Neural cell (in vitro differentiated cells): ENCODE data around the gene CNN1.

ENCODE experiments used
- POLR2AphosphoS5 ChIP-seq: IDR thresholded peaks from 2 replicates; pipeline ENCODE4 v1.6.1; 2012
- TAF1 ChIP-seq: IDR thresholded peaks from 2 replicates; pipeline ENCODE4 v1.6.1; 2012; ENCODE audit warnings: low read depth
- TF ChIP-seq, protein P1 (sequence below): fragments of 450-650 bp; IDR thresholded peaks from 2 replicates; pipeline ENCODE4 v1.5.1; 2014; ENCODE audit warnings: antibody characterized with exemption, mild to moderate bottlenecking, moderate library complexity; ENCODE audit not compliant: poor library complexity, severe bottlenecking
- TF ChIP-seq, protein P2 (sequence below): IDR thresholded peaks from 2 replicates; pipeline ENCODE4 v1.6.1; 2012; ENCODE audit warnings: borderline replicate concordance

DNA sequence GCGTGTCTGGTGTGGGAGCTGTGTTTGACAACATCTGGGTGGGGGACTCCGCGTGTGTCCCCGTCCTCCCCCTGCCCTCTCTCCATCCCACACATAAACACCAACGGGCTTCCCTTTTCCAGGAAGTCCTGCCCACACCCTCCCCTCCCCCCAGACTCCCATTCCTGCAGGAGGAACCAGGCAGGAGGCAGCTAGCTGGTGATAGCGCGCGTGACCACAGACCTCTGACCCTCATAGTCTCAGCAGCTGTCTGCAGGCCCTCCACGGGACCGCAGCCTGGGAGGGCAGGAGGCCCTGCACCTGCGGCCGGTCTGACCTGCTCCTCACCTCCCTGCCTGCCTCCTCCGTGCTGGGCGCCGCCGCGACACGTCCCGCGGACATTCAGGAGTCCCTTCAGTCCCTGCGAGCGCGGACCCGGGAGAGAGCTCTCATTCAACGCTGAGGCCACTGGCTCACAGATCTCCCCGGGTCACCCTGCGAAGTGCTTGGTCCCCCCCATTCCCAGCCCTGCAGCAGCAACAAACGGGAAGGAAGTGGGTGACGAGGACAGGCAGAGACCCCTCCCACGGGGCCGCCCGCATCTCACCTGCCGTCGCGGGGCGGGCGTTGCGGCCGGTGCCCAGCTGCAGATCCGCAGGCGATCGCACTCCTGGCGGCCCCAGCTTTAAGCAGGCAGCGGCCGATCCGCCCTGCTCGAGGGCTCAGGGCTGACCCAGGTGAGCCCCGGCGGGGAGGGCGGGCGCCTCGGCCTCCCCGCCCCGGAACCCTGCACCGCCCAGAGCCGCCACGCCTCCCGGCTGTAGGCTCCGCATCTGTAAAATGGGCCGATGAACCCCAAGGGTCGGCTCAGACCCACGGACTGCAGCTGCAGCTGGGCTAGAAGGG lies 39.8 kb downstream of the CNN1 start:
- TF ChIP-seq TAF1, result no peak
- TF ChIP-seq, protein P1, sequence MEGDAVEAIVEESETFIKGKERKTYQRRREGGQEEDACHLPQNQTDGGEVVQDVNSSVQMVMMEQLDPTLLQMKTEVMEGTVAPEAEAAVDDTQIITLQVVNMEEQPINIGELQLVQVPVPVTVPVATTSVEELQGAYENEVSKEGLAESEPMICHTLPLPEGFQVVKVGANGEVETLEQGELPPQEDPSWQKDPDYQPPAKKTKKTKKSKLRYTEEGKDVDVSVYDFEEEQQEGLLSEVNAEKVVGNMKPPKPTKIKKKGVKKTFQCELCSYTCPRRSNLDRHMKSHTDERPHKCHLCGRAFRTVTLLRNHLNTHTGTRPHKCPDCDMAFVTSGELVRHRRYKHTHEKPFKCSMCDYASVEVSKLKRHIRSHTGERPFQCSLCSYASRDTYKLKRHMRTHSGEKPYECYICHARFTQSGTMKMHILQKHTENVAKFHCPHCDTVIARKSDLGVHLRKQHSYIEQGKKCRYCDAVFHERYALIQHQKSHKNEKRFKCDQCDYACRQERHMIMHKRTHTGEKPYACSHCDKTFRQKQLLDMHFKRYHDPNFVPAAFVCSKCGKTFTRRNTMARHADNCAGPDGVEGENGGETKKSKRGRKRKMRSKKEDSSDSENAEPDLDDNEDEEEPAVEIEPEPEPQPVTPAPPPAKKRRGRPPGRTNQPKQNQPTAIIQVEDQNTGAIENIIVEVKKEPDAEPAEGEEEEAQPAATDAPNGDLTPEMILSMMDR, result no peak
- TF ChIP-seq POLR2AphosphoS5, result no peak
- TF ChIP-seq, protein P2, sequence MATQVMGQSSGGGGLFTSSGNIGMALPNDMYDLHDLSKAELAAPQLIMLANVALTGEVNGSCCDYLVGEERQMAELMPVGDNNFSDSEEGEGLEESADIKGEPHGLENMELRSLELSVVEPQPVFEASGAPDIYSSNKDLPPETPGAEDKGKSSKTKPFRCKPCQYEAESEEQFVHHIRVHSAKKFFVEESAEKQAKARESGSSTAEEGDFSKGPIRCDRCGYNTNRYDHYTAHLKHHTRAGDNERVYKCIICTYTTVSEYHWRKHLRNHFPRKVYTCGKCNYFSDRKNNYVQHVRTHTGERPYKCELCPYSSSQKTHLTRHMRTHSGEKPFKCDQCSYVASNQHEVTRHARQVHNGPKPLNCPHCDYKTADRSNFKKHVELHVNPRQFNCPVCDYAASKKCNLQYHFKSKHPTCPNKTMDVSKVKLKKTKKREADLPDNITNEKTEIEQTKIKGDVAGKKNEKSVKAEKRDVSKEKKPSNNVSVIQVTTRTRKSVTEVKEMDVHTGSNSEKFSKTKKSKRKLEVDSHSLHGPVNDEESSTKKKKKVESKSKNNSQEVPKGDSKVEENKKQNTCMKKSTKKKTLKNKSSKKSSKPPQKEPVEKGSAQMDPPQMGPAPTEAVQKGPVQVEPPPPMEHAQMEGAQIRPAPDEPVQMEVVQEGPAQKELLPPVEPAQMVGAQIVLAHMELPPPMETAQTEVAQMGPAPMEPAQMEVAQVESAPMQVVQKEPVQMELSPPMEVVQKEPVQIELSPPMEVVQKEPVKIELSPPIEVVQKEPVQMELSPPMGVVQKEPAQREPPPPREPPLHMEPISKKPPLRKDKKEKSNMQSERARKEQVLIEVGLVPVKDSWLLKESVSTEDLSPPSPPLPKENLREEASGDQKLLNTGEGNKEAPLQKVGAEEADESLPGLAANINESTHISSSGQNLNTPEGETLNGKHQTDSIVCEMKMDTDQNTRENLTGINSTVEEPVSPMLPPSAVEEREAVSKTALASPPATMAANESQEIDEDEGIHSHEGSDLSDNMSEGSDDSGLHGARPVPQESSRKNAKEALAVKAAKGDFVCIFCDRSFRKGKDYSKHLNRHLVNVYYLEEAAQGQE, result no peak
